ENCODE data around the gene PTGDS.

PTGDS gene

GRCh38 chr9:137026384-137026783 lies 49.1 kb downstream of the PTGDS start:
- DNase-seq = peak in 2 of 14 donors; percentile 42 to 48

- DNase-seq = peak in 4 of 14 donors; percentile 48 to 68 (median 55)
Measured at GRCh38 chr9:137026828-137027227, 49.5 kb downstream of the PTGDS start.

GRCh38 chr9:137027369-137028262 lies 50.3 kb downstream of the PTGDS start, which contains the start of gene ABCA2:
TSS of gene ABCA2 (minus strand) at chr9:137028237. CDS start at chr9:137028140, 97 bp downstream.
- peak in 4 of 14 donors; percentile 33 to 67 (median 53) for DNase-seq

GRCh38 chr9:137028263-137029057 lies 51.2 kb downstream of the PTGDS start:
- DNase-seq = peak in 12 of 14 donors; percentile 42 to 84 (median 51)

- peak in 12 of 14 donors; percentile 45 to 78 (median 67) for DNase-seq
Measured at GRCh38 chr9:137029058-137029936, 52.0 kb downstream of the PTGDS start.

- no peak for DNase-seq
Measured at GRCh38 chr9:137030006-137030405, 52.7 kb downstream of the PTGDS start.

- DNase-seq = peak in 1 of 14 donors; percentile 35
Measured at GRCh38 chr9:137030538-137031527, 53.5 kb downstream of the PTGDS start.

All from C1 segment of cervical spinal cord (tissue), 14 donors.